ENCODE results near the gene CASKIN1.
"Not testable (repeated sequence)": the region's sequence is repeated elsewhere in the genome, so short reads cannot be mapped to it uniquely, and the experiment has no call there.

Gene CASKIN1

GRCh38 chr16:2210009-2210332 is 13.6 kb upstream of the CASKIN1 start:
- DNase-seq, result no peak

GRCh38 chr16:2209258-2210008 is 13.0 kb upstream of the CASKIN1 start:
- DNase-seq, result no peak

- DNase-seq, result no peak
Measured at GRCh38 chr16:2208772-2209171, 12.4 kb upstream of the CASKIN1 start.

- DNase-seq, result no peak
Measured at GRCh38 chr16:2208308-2208707, 11.9 kb upstream of the CASKIN1 start.

GRCh38 chr16:2207872-2208271 is 11.5 kb upstream of the CASKIN1 start:
- no peak for DNase-seq

GRCh38 chr16:2206780-2207433 is 10.5 kb upstream of the CASKIN1 start:
- no peak for DNase-seq

GRCh38 chr16:2206420-2206779 is 10.0 kb upstream of the CASKIN1 start:
- no peak for DNase-seq

- no peak for DNase-seq
Measured at GRCh38 chr16:2205967-2206313, 9.5 kb upstream of the CASKIN1 start.

- peak; percentile 77 for DNase-seq
Measured at GRCh38 chr16:2205104-2205966, 8.9 kb upstream of the CASKIN1 start, which contains the start of gene MLST8. MLST8 (plus strand) TSS chr16:2205454; CDS start chr16:2206086, 632 bp downstream.

- DNase-seq, result no peak
Measured at GRCh38 chr16:2204416-2205103, 8.2 kb upstream of the CASKIN1 start.

GRCh38 chr16:2203119-2203688 is 6.8 kb upstream of the CASKIN1 start:
- DNase-seq, result not testable (repeated sequence)

- DNase-seq, result no peak
Measured at GRCh38 chr16:2200313-2200712, 3.9 kb upstream of the CASKIN1 start.

- no peak for DNase-seq
Measured at GRCh38 chr16:2199621-2200139, 3.3 kb upstream of the CASKIN1 start.

GRCh38 chr16:2199095-2199494 is 2.7 kb upstream of the CASKIN1 start:
- DNase-seq, result no peak

- DNase-seq, result no peak
Measured at GRCh38 chr16:2198283-2198682, 1.9 kb upstream of the CASKIN1 start.

GRCh38 chr16:2197765-2198164 is 1.4 kb upstream of the CASKIN1 start:
- DNase-seq, result no peak

- no peak for DNase-seq
Measured at GRCh38 chr16:2196981-2197511, 641 bp upstream of the CASKIN1 start.

GRCh38 chr16:2195322-2196161 is 863 bp downstream of the CASKIN1 start:
- no peak for DNase-seq

- DNase-seq, result peak; percentile 25
Measured at GRCh38 chr16:2194852-2195321, 1.5 kb downstream of the CASKIN1 start.

GRCh38 chr16:2194166-2194834 is 2.1 kb downstream of the CASKIN1 start:
- peak; percentile 51 for DNase-seq

- no peak for DNase-seq
Measured at GRCh38 chr16:2191446-2191706, 5.0 kb downstream of the CASKIN1 start.
